Measurements from ENCODE around the gene CFAP126.
A peak's percentile ranks its signal among the peaks of the same experiment; 100 is the strongest.

The CFAP126 gene

DNA sequence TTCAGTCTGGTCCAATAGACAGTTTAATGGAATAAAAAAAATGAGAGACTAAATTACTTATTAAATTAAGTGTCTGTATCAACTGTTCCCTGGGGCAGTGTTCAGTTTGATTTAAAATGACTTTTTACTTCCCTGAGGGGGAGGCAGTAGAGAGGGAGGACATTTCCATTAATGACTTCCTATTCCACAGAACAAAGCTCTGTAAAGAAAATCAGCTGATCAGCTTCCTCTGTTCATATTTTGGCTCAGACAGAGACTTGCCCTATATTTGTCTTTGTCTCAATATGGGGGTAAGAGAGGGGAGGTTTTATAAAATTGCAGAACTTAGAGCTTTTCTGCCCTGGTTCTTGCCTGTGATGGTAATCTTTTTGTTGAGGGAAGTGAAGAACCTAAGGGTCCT lies 8.4 kb downstream of the CFAP126 start:
- Histone ChIP-seq H3K9ac (ENCODE audit: insufficient read length) (no peak overlapping the region), H3K4me3 (no peak overlapping the region)
- DNase-seq (ENCODE audit: low read depth, low spot score), result no peak

GRCh38 chr1:161357073-161357472 lies 10.6 kb downstream of the CFAP126 start:
- Histone ChIP-seq H3K36me3 (ENCODE audit: insufficient read depth, low read length) (no peaks in the 10 kb centered on the region; the same call in 1 of the 2 replicates), H3K9me3 (ENCODE audit: low read depth, low read length) (no peaks in the 10 kb centered on the region), H3K27ac (no peak overlapping the region), H3K9ac (ENCODE audit: insufficient read length) (no peak overlapping the region), H3K4me3 (no peak overlapping the region)
- DNase-seq (ENCODE audit: low read depth, low spot score), result no peak
- TF ChIP-seq EZH2 (IDR thresholded peaks at IDR 0.05) (no peak), FOXP2 (optimal IDR thresholded peaks at IDR 0.05; ENCODE audit: control extremely low read depth, extremely low read length, insufficient read depth) (no peak), POLR2AphosphoS5 (IDR thresholded peaks at IDR 0.05; ENCODE audit: borderline replicate concordance, low read depth, low read length) (no peak)

More for the DNA sequence above, 8.4 kb downstream of the CFAP126 start:
- Histone ChIP-seq H3K27ac (peak overlapping the region; percentile 49; the same call in 1 of the 2 replicates), H3K36me3 (ENCODE audit: insufficient read depth, low read length) (peaks cover 7% of the 10 kb centered on the region), H3K9me3 (ENCODE audit: low read depth, low read length) (no peaks in the 10 kb centered on the region)
- no peak for TF ChIP-seq POLR2AphosphoS5 (IDR thresholded peaks at IDR 0.05; ENCODE audit: borderline replicate concordance, low read depth, low read length)
- TF ChIP-seq FOXP2 (optimal IDR thresholded peaks at IDR 0.05; ENCODE audit: control extremely low read depth, extremely low read length, insufficient read depth), result no peak
- no peak for TF ChIP-seq EZH2 (IDR thresholded peaks at IDR 0.05)

GRCh38 chr1:161351482-161351881 lies 16.2 kb downstream of the CFAP126 start:
- H3K27ac ChIP-seq, result no peak overlapping the region
- H3K4me3 ChIP-seq, result no peak overlapping the region
- no peaks in the 10 kb centered on the region for H3K9me3 ChIP-seq (ENCODE audit: low read depth, low read length)
- no peak for TF ChIP-seq POLR2AphosphoS5 (IDR thresholded peaks at IDR 0.05; ENCODE audit: borderline replicate concordance, low read depth, low read length)
- no peak for TF ChIP-seq EZH2 (IDR thresholded peaks at IDR 0.05)
- no peak for TF ChIP-seq FOXP2 (optimal IDR thresholded peaks at IDR 0.05; ENCODE audit: control extremely low read depth, extremely low read length, insufficient read depth)
- peaks cover 6% of the 10 kb centered on the region; the same call in 1 of the 2 replicates for H3K36me3 ChIP-seq (ENCODE audit: insufficient read depth, low read length)
- H3K9ac ChIP-seq (ENCODE audit: insufficient read length), result no peak overlapping the region
- no peak for DNase-seq (ENCODE audit: low read depth, low spot score)

- Histone ChIP-seq H3K9ac (ENCODE audit: insufficient read length) (no peak overlapping the region), H3K9me3 (ENCODE audit: low read depth, low read length) (no peaks in the 10 kb centered on the region), H3K27ac (no peak overlapping the region), H3K36me3 (ENCODE audit: insufficient read depth, low read length) (peaks cover 10% of the 10 kb centered on the region; the same call in 1 of the 2 replicates), H3K4me3 (no peak overlapping the region)
- TF ChIP-seq FOXP2 (optimal IDR thresholded peaks at IDR 0.05; ENCODE audit: control extremely low read depth, extremely low read length, insufficient read depth) (no peak), EZH2 (IDR thresholded peaks at IDR 0.05) (no peak), POLR2AphosphoS5 (IDR thresholded peaks at IDR 0.05; ENCODE audit: borderline replicate concordance, low read depth, low read length) (no peak)
- DNase-seq (ENCODE audit: low read depth, low spot score), result no peak
These were observed 17.0 kb downstream of the CFAP126 start for GRCh38 chr1:161350671-161351070.

DNA sequence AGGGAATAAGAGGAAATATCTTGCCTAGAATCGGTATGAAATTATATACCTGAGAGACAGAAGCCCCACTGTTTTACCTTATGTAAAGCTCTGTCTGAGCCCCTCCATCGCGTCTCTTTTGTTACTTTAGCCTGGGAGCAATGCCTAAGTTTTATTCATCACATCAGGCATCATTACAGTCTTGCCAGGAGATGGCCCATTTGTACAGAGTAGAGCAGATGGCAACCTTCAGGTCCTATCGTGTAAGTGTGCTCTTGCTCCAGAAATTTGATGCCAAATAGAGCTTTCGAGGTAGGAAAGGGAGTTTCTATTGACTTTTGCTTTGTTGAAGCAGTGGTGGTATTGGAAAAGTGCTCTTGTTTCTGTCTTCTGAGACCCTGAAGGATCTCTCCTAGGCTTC lies 24.9 kb downstream of the CFAP126 start:
- no peak overlapping the region for H3K4me3 ChIP-seq
- H3K36me3 ChIP-seq (ENCODE audit: insufficient read depth, low read length), result peaks cover 54% of the 10 kb centered on the region
- no peak overlapping the region for H3K9ac ChIP-seq (ENCODE audit: insufficient read length)
- no peak for TF ChIP-seq POLR2AphosphoS5 (IDR thresholded peaks at IDR 0.05; ENCODE audit: borderline replicate concordance, low read depth, low read length)
- TF ChIP-seq EZH2 (IDR thresholded peaks at IDR 0.05), result no peak
- no peak for TF ChIP-seq FOXP2 (optimal IDR thresholded peaks at IDR 0.05; ENCODE audit: control extremely low read depth, extremely low read length, insufficient read depth)
- H3K9me3 ChIP-seq (ENCODE audit: low read depth, low read length), result no peaks in the 10 kb centered on the region
- no peak overlapping the region for H3K27ac ChIP-seq
- DNase-seq (ENCODE audit: low read depth, low spot score), result no peak

DNA sequence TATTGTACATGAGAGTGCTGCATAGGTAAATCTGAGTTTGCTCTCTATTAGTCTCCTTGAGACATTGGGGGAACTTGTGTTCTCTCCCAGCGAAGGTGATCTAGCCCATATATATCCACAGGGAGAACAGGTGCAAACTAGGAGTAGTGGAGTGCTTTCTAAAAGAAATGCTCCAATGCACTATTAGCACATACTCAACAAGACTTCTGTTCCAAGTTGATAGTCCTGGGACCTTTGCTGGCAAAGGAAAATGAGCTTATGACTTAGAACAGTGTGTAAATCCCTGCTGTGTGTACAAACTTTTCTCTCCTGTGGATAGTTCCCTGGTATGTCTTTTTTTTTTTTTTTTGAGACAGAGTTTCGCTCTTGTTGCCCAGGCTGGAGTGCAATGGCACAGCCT lies 25.5 kb downstream of the CFAP126 start:
- Histone ChIP-seq H3K36me3 (ENCODE audit: insufficient read depth, low read length) (peaks cover 54% of the 10 kb centered on the region), H3K27ac (no peak overlapping the region), H3K4me3 (no peak overlapping the region), H3K9me3 (ENCODE audit: low read depth, low read length) (no peaks in the 10 kb centered on the region), H3K9ac (ENCODE audit: insufficient read length) (no peak overlapping the region)
- DNase-seq (ENCODE audit: low read depth, low spot score), result no peak
- no peak for TF ChIP-seq EZH2 (IDR thresholded peaks at IDR 0.05)
- no peak for TF ChIP-seq FOXP2 (optimal IDR thresholded peaks at IDR 0.05; ENCODE audit: control extremely low read depth, extremely low read length, insufficient read depth)
- TF ChIP-seq POLR2AphosphoS5 (IDR thresholded peaks at IDR 0.05; ENCODE audit: borderline replicate concordance, low read depth, low read length), result no peak

DNA sequence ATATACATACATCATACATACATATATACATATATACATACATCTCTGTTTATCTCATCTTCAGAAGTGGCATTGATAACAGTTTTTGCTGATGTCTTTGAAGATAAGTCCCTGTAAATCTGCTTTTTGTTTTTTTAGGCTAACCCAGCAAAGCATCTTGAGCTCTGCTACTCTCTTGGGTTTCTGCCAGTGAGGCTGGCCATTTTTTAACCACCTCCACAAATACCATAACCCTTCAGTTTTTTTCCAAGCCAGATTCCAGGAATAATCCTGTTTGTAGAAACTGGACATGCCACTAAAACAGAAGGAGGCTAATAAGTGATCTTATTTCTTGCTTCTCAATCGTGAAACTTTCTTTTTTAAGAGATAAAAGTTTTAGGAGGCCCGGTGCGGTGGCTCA lies 31.9 kb downstream of the CFAP126 start:
- H3K36me3 ChIP-seq (ENCODE audit: insufficient read depth, low read length), result peaks cover 44% of the 10 kb centered on the region
- H3K9me3 ChIP-seq (ENCODE audit: low read depth, low read length), result no peaks in the 10 kb centered on the region
- H3K4me3 ChIP-seq, result no peak overlapping the region
- TF ChIP-seq FOXP2 (optimal IDR thresholded peaks at IDR 0.05; ENCODE audit: control extremely low read depth, extremely low read length, insufficient read depth), result no peak
- no peak for TF ChIP-seq POLR2AphosphoS5 (IDR thresholded peaks at IDR 0.05; ENCODE audit: borderline replicate concordance, low read depth, low read length)
- no peak for TF ChIP-seq EZH2 (IDR thresholded peaks at IDR 0.05)
- no peak for DNase-seq (ENCODE audit: low read depth, low spot score)
- no peak overlapping the region for H3K27ac ChIP-seq
- H3K9ac ChIP-seq (ENCODE audit: insufficient read length), result no peak overlapping the region

DNA sequence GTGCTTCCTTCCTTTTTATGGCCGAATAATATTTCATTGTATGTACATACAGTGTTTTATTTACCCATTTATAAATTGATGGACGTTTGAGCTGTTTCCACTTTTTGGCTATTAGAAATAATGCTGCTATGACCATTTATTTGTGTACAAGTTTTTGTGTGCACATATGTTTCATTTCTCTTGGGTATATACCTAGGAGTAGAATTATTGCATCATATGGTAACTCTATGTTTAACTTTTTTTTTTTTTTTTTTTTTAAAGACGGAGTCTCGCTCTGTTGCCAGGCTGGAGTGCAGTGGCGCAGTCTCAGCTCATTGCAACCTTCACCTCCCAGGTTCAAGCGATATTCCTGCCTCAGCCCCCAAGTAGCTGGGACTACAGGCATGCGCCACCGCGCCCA lies 34.5 kb downstream of the CFAP126 start:
- peaks cover 49% of the 10 kb centered on the region for H3K36me3 ChIP-seq (ENCODE audit: insufficient read depth, low read length)
- H3K9ac ChIP-seq (ENCODE audit: insufficient read length), result no peak overlapping the region
- TF ChIP-seq POLR2AphosphoS5 (IDR thresholded peaks at IDR 0.05; ENCODE audit: borderline replicate concordance, low read depth, low read length) (no peak), EZH2 (IDR thresholded peaks at IDR 0.05) (no peak), FOXP2 (optimal IDR thresholded peaks at IDR 0.05; ENCODE audit: control extremely low read depth, extremely low read length, insufficient read depth) (no peak)
- no peaks in the 10 kb centered on the region for H3K9me3 ChIP-seq (ENCODE audit: low read depth, low read length)
- no peak overlapping the region for H3K27ac ChIP-seq
- no peak overlapping the region for H3K4me3 ChIP-seq
- no peak for DNase-seq (ENCODE audit: low read depth, low spot score)

GRCh38 chr1:161330346-161330745 lies 37.3 kb downstream of the CFAP126 start:
- H3K36me3 ChIP-seq (ENCODE audit: insufficient read depth, low read length), result peaks cover 62% of the 10 kb centered on the region

More at GRCh38 chr1:161330346-161330745, 37.3 kb downstream of the CFAP126 start:
- Histone ChIP-seq H3K4me3 (no peak overlapping the region), H3K9me3 (ENCODE audit: low read depth, low read length) (no peaks in the 10 kb centered on the region), H3K9ac (ENCODE audit: insufficient read length) (no peak overlapping the region), H3K27ac (peak overlapping the region; percentile 19; the same call in 1 of the 2 replicates)
- DNase-seq (ENCODE audit: low read depth, low spot score), result no peak
- no peak for TF ChIP-seq POLR2AphosphoS5 (IDR thresholded peaks at IDR 0.05; ENCODE audit: borderline replicate concordance, low read depth, low read length)
- TF ChIP-seq FOXP2 (optimal IDR thresholded peaks at IDR 0.05; ENCODE audit: control extremely low read depth, extremely low read length, insufficient read depth), result no peak
- TF ChIP-seq EZH2 (IDR thresholded peaks at IDR 0.05), result no peak

All from SK-N-MC (cell line).